Upper lobe of left lung (tissue), 4 donors: Measurements from ENCODE around the gene ACACB.

Experiments used
- CTCF ChIP-seq, 6 experiments: fragments of 450-650 bp in 4 of 6; fragments of 200-600 bp in 2 of 6; sonication (generic) in 2 of 6; IDR thresholded peaks; one replicate each; pipeline ENCODE4 v1.5.1; 2016 to 2019; ENCODE audit warnings: antibody characterized with exemption in 6 of 6
- POLR2A ChIP-seq, 4 donors: fragments of 450-650 bp; IDR thresholded peaks; one replicate each; pipeline ENCODE4 v1.5.1; 2016 to 2017; ENCODE audit warnings: antibody characterized with exemption in 4 of 4, mild to moderate bottlenecking in 2 of 4
- POLR2AphosphoS5 ChIP-seq, 2 donors: sonication (generic); formaldehyde crosslinking; IDR thresholded peaks; one replicate each; pipeline ENCODE4 v1.5.1; 2017; ENCODE audit warnings: antibody characterized with exemption in 2 of 2

- TF ChIP-seq CTCF (IDR thresholded peaks at IDR 0.05) (no peak), POLR2AphosphoS5 (IDR thresholded peaks at IDR 0.05) (no peak), POLR2A (IDR thresholded peaks at IDR 0.05) (no peak)
Observed at GRCh38 chr12:109279525-109279924, 163.1 kb downstream of the ACACB start.
